RWPE2 (cell line): ENCODE measurements around the gene GPR34.

Experiments
- ATAC-seq: fragments of 200-7000 bp; cut with Tn5 transposase; 3 replicates; pipeline ENCODE4 v1.9.1; 2021; ENCODE audit warnings: low read depth
- DNase-seq: peaks from one replicate; pipeline ENCODE4 v3.0.0-alpha.2; 2020; ENCODE audit warnings: low spot score
- H3K27ac ChIP-seq: fragments of 450-650 bp; 2 replicates; pipeline ENCODE4 v1.5.1; 2017; ENCODE audit warnings: mild to moderate bottlenecking; ENCODE audit not compliant: poor library complexity, severe bottlenecking
- H3K27me3 ChIP-seq: fragments of 250-450 bp; sonication (Bioruptor Pico); 2 replicates; pipeline ENCODE4 v1.5.1; 2021; ENCODE audit warnings: mild to moderate bottlenecking, moderate library complexity; ENCODE audit not compliant: insufficient read depth, poor library complexity, severe bottlenecking
- H3K36me3 ChIP-seq: fragments of 250-450 bp; sonication (Bioruptor Pico); 2 replicates; pipeline ENCODE4 v1.5.1; 2020; ENCODE audit warnings: low read depth, mild to moderate bottlenecking, moderate library complexity
- H3K4me1 ChIP-seq: fragments of 250-450 bp; sonication (Bioruptor Pico); 2 replicates; pipeline ENCODE4 v1.5.1; 2021; ENCODE audit warnings: mild to moderate bottlenecking, moderate library complexity; ENCODE audit not compliant: insufficient read depth, poor library complexity, severe bottlenecking
- H3K4me3 ChIP-seq: fragments of 250-450 bp; sonication (Bioruptor Pico); 2 replicates; pipeline ENCODE4 v1.5.1; 2021; ENCODE audit warnings: mild to moderate bottlenecking, moderate library complexity; ENCODE audit not compliant: severe bottlenecking
- H3K9me3 ChIP-seq: fragments of 250-450 bp; sonication (Bioruptor Pico); 2 replicates; pipeline ENCODE4 v1.5.1; 2021; ENCODE audit warnings: mild to moderate bottlenecking, moderate library complexity; ENCODE audit not compliant: severe bottlenecking
- CTCF ChIP-seq: fragments of 450-650 bp; IDR thresholded peaks from one replicate; pipeline ENCODE4 v1.5.1; 2017; ENCODE audit warnings: mild to moderate bottlenecking, moderate library complexity; ENCODE audit not compliant: poor library complexity, severe bottlenecking

GPR34 gene

GRCh38 chrX:41661366-41662095, 27.2 kb upstream of the GPR34 start:
- no peaks in the 10 kb centered on the region for H3K27me3 ChIP-seq
- no peak for TF ChIP-seq CTCF
- ATAC-seq (no peak), DNase-seq (no peak)
- no peak overlapping the region for H3K27ac ChIP-seq
- H3K4me1 ChIP-seq = no peaks in the 10 kb centered on the region
- no peaks in the 10 kb centered on the region for H3K9me3 ChIP-seq
- no peaks in the 10 kb centered on the region; the same call in 1 of the 2 replicates for H3K36me3 ChIP-seq
- no peak overlapping the region for H3K4me3 ChIP-seq

- Histone ChIP-seq H3K27ac (no peak overlapping the region), H3K4me1 (no peaks in the 10 kb centered on the region), H3K9me3 (no peaks in the 10 kb centered on the region), H3K27me3 (no peaks in the 10 kb centered on the region), H3K36me3 (no peaks in the 10 kb centered on the region; the same call in 1 of the 2 replicates), H3K4me3 (no peak overlapping the region)
- no peak for TF ChIP-seq CTCF
- ATAC-seq (no peak), DNase-seq (no peak)
Measured at GRCh38 chrX:41664375-41664901, 24.3 kb upstream of the GPR34 start.

- no peak overlapping the region for H3K27ac ChIP-seq
- DNase-seq (no peak), ATAC-seq (no peak)
- no peaks in the 10 kb centered on the region; the same call in 1 of the 2 replicates for H3K36me3 ChIP-seq
- H3K4me1 ChIP-seq = no peaks in the 10 kb centered on the region
- no peaks in the 10 kb centered on the region for H3K9me3 ChIP-seq
- no peaks in the 10 kb centered on the region for H3K27me3 ChIP-seq
- TF ChIP-seq CTCF = no peak
- H3K4me3 ChIP-seq = no peak overlapping the region
Measured at GRCh38 chrX:41664908-41665307, 23.9 kb upstream of the GPR34 start.

- no peak overlapping the region for H3K27ac ChIP-seq
- no peaks in the 10 kb centered on the region for H3K9me3 ChIP-seq
- H3K4me1 ChIP-seq = no peaks in the 10 kb centered on the region
- no peak for ATAC-seq
- no peaks in the 10 kb centered on the region for H3K36me3 ChIP-seq
- H3K4me3 ChIP-seq = no peak overlapping the region
- no peak for TF ChIP-seq CTCF
- DNase-seq = no peak
- H3K27me3 ChIP-seq = no peaks in the 10 kb centered on the region
Measured at GRCh38 chrX:41665686-41666085, 23.1 kb upstream of the GPR34 start.

GRCh38 chrX:41666251-41666650, 22.5 kb upstream of the GPR34 start:
- Histone ChIP-seq H3K36me3 (no peaks in the 10 kb centered on the region), H3K27me3 (no peaks in the 10 kb centered on the region), H3K4me1 (no peaks in the 10 kb centered on the region), H3K9me3 (no peaks in the 10 kb centered on the region), H3K27ac (no peak overlapping the region), H3K4me3 (no peak overlapping the region)
- DNase-seq = no peak
- no peak for TF ChIP-seq CTCF
- ATAC-seq = no peak
